Measurements from ENCODE around the gene CNTRL. TPM values are rescaled to one million over a fixed set of nuclear protein-coding genes. Genes with fewer than 3 reads are reported as not detected.

CNTRL gene
- total RNA-seq, 6 experiments from 2014 or later, result 3.8 to 10.4 (median 8.8) TPM

GRCh38 chr9:121191235-121191634, 116.5 kb downstream of the CNTRL start:
- Mint-ChIP-seq H3K4me1 (ENCODE audit: low read depth) (peaks cover 89% of the 10 kb centered on the region), H3K4me3 (no peak overlapping the region; the same call in 1 of the 2 replicates)

GRCh38 chr9:121192518-121192917, 117.8 kb downstream of the CNTRL start:
- no peaks in the 10 kb centered on the region for H3K27me3 Mint-ChIP-seq (ENCODE audit: insufficient read depth)
- H3K27ac Mint-ChIP-seq, result peak overlapping the region; percentile 43
- H3K4me1 Mint-ChIP-seq (ENCODE audit: low read depth), result peaks cover 93% of the 10 kb centered on the region
- TF ChIP-seq CTCF (IDR thresholded peaks at IDR 0.05), result no peak
- no peak overlapping the region for H3K4me3 Mint-ChIP-seq
- DNase-seq, result no peak
- H3K9me3 Mint-ChIP-seq, result no peaks in the 10 kb centered on the region
- peaks cover 9% of the 10 kb centered on the region for H3K36me3 Mint-ChIP-seq (ENCODE audit: low read depth)

More at GRCh38 chr9:121191235-121191634, 116.5 kb downstream of the CNTRL start:
- no peak for TF ChIP-seq CTCF (IDR thresholded peaks at IDR 0.05)
- H3K27ac Mint-ChIP-seq, result peak overlapping the region; percentile 38
- no peaks in the 10 kb centered on the region for H3K27me3 Mint-ChIP-seq (ENCODE audit: insufficient read depth)
- H3K36me3 Mint-ChIP-seq (ENCODE audit: low read depth), result peaks cover 12% of the 10 kb centered on the region
- no peak for DNase-seq
- no peaks in the 10 kb centered on the region for H3K9me3 Mint-ChIP-seq

GRCh38 chr9:121192959-121193640, 118.3 kb downstream of the CNTRL start:
- Mint-ChIP-seq H3K36me3 (ENCODE audit: low read depth) (peaks cover 9% of the 10 kb centered on the region), H3K9me3 (no peaks in the 10 kb centered on the region), H3K27ac (peak overlapping the region; percentile 84), H3K27me3 (ENCODE audit: insufficient read depth) (no peaks in the 10 kb centered on the region), H3K4me3 (no peak overlapping the region), H3K4me1 (ENCODE audit: low read depth) (peaks cover 93% of the 10 kb centered on the region)
- no peak for TF ChIP-seq CTCF (IDR thresholded peaks at IDR 0.05)
- DNase-seq, result no peak

GRCh38 chr9:121194730-121195129, 120.0 kb downstream of the CNTRL start:
- DNase-seq, result no peak
- Mint-ChIP-seq H3K4me3 (no peak overlapping the region), H3K4me1 (ENCODE audit: low read depth) (peaks cover 98% of the 10 kb centered on the region), H3K36me3 (ENCODE audit: low read depth) (peaks cover 10% of the 10 kb centered on the region), H3K27ac (no peak overlapping the region; the same call in 1 of the 2 replicates), H3K27me3 (ENCODE audit: insufficient read depth) (no peaks in the 10 kb centered on the region), H3K9me3 (no peaks in the 10 kb centered on the region)
- no peak for TF ChIP-seq CTCF (IDR thresholded peaks at IDR 0.05)

GRCh38 chr9:121196389-121196788, 121.6 kb downstream of the CNTRL start:
- no peaks in the 10 kb centered on the region for H3K9me3 Mint-ChIP-seq
- TF ChIP-seq CTCF (IDR thresholded peaks at IDR 0.05), result no peak
- DNase-seq, result no peak
- no peak overlapping the region; the same call in 1 of the 2 replicates for H3K27ac Mint-ChIP-seq
- peaks cover 90% of the 10 kb centered on the region for H3K4me1 Mint-ChIP-seq (ENCODE audit: low read depth)
- no peaks in the 10 kb centered on the region for H3K27me3 Mint-ChIP-seq (ENCODE audit: insufficient read depth)
- H3K4me3 Mint-ChIP-seq, result peak overlapping the region; percentile 63; the same call in 1 of the 2 replicates
- peaks cover 6% of the 10 kb centered on the region; the same call in 1 of the 2 replicates for H3K36me3 Mint-ChIP-seq (ENCODE audit: low read depth)
